Panc1 (cell line): Measurements from ENCODE around the gene ISY1. TPM values are rescaled to one million over a fixed set of nuclear protein-coding genes. Genes with fewer than 3 reads are reported as not detected.

Experiments used
- ATAC-seq: fragments of 200-7000 bp; cut with Tn5 transposase; 2 replicates; pipeline ENCODE4 v1.9.1; 2020; ENCODE audit warnings: mild to moderate bottlenecking, moderate library complexity
- BruUV-seq: library from RNA; stranded (reverse); fragments of 400-500 nt; replicated peaks from 2 replicates; lab custom pipeline; 2021; lab: Mats Ljungman, UMichigan
- CTCF ChIA-PET: fragments of 300-600 bp; sonication (Branson Sonifier 250); formaldehyde crosslinking; loops from one replicate; lab custom pipeline; 2022; ENCODE audit warnings: antibody characterized with exemption; lab: Charles Lee
- POLR2A ChIA-PET: fragments of 300-600 bp; sonication (Branson Sonifier 250); formaldehyde crosslinking; loops from one replicate; lab custom pipeline; 2022; ENCODE audit warnings: antibody characterized with exemption; lab: Charles Lee
- DNase-seq: peaks from one replicate; pipeline ENCODE4 v3.0.0-alpha.2; 2010; ENCODE audit warnings: low read depth, low spot score
- H3K27ac ChIP-seq: 2 replicates; pipeline ENCODE4 v1.5.1; 2011; ENCODE audit warnings: mild to moderate bottlenecking, low read length, inconsistent platforms
- H3K27me3 ChIP-seq: fragments of 200-500 bp; sonication (Bioruptor generic); 2 replicates; pipeline ENCODE4 v1.6.0; 2014; ENCODE audit warnings: low read length, inconsistent platforms; ENCODE audit not compliant: control insufficient read depth, insufficient read depth
- H3K36me3 ChIP-seq: fragments of 200-500 bp; sonication (Bioruptor generic); 2 replicates; pipeline ENCODE4 v1.5.1; 2014; ENCODE audit warnings: inconsistent platforms, mild to moderate bottlenecking, low read length, moderate library complexity; ENCODE audit not compliant: control insufficient read depth, insufficient read depth
- H3K4me1 ChIP-seq: 2 replicates; pipeline ENCODE4 v1.5.1; 2011; ENCODE audit warnings: inconsistent platforms, mild to moderate bottlenecking, low read length, moderate library complexity; ENCODE audit not compliant: control insufficient read depth, insufficient read depth
- H3K4me3 ChIP-seq, 2 experiments: 2 replicates each; pipeline ENCODE4 v1.5.1; 2011 to 2012; ENCODE audit warnings: low read depth in 2 of 2, low read length in 2 of 2, mild to moderate bottlenecking in 2 of 2, inconsistent platforms in 1 of 2, moderate library complexity in 1 of 2
- H3K9me3 ChIP-seq: fragments of 200-500 bp; sonication (Bioruptor generic); 2 replicates; pipeline ENCODE4 v1.5.1; 2014; ENCODE audit warnings: low read depth, mild to moderate bottlenecking, inconsistent platforms, low read length, moderate library complexity; ENCODE audit not compliant: control insufficient read depth, insufficient read depth
- CTCF ChIP-seq: fragments of 450-650 bp; IDR thresholded peaks from 2 replicates; pipeline ENCODE4 v1.5.1; 2017; ENCODE audit warnings: mild to moderate bottlenecking
- POLR2AphosphoS5 ChIP-seq: IDR thresholded peaks from 2 replicates; pipeline ENCODE4 v1.6.1; 2012; ENCODE audit warnings: mild to moderate bottlenecking, low read depth, low read length, moderate library complexity
- SIN3A ChIP-seq: IDR thresholded peaks from 2 replicates; pipeline ENCODE4 v1.6.1; 2012; ENCODE audit warnings: low read depth, mild to moderate bottlenecking, low read length, moderate library complexity, borderline replicate concordance; ENCODE audit not compliant: insufficient read depth
- TCF7L2 ChIP-seq: IDR thresholded peaks from 2 replicates; pipeline ENCODE4 v1.6.1; 2011; ENCODE audit warnings: mild to moderate bottlenecking, low read depth, low read length, inconsistent platforms
- in situ Hi-C: cut with HindIII; loops from 2 replicates; pipeline ENCODE4 v1.10.0; 2016; ENCODE audit warnings: low sequenced_read_pairs, low pct_unique_long_range_greater_than_20kb
- intact Hi-C: fragments of 100-400 bp; cut with micrococcal nuclease; formaldehyde crosslinking; loops from one replicate; pipeline ENCODE4 v1.10.0; 2022; ENCODE audit not compliant: unreplicated experiment
- total RNA-seq: library from RNA; stranded (reverse); gene quantifications from one replicate; pipeline ENCODE4 v1.2.1, GENCODE V29; 2021; ENCODE audit not compliant: unreplicated experiment
- TF ChIP-seq, protein P1 (sequence below), 2 experiments: IDR thresholded peaks; 2 replicates each; pipeline ENCODE4 v1.6.1; 2011 to 2012; ENCODE audit warnings: low read depth in 2 of 2, control low read depth in 1 of 2, low read length in 1 of 2, mild to moderate bottlenecking in 1 of 2, moderate library complexity in 1 of 2; ENCODE audit not compliant: insufficient read depth in 1 of 2

ISY1 gene
- total RNA-seq, 1 experiment from 2014 or later, result 45.7 TPM

- intact Hi-C loops (no loop called here), in situ Hi-C loops (no loop called here)
- H3K27ac ChIP-seq, result peak overlapping the region; percentile 91
- DNase-seq, result no peak
- ATAC-seq, result no peak
- ChIA-PET CTCF (no interaction called here), POLR2A (no interaction called here)
- H3K36me3 ChIP-seq, result no peaks in the 10 kb centered on the region; the same call in 1 of the 2 replicates
- H3K9me3 ChIP-seq, result no peaks in the 10 kb centered on the region
- no TSS peak for BruUV-seq
- H3K4me3 ChIP-seq, result no peak overlapping the region
- TF ChIP-seq, protein P1, sequence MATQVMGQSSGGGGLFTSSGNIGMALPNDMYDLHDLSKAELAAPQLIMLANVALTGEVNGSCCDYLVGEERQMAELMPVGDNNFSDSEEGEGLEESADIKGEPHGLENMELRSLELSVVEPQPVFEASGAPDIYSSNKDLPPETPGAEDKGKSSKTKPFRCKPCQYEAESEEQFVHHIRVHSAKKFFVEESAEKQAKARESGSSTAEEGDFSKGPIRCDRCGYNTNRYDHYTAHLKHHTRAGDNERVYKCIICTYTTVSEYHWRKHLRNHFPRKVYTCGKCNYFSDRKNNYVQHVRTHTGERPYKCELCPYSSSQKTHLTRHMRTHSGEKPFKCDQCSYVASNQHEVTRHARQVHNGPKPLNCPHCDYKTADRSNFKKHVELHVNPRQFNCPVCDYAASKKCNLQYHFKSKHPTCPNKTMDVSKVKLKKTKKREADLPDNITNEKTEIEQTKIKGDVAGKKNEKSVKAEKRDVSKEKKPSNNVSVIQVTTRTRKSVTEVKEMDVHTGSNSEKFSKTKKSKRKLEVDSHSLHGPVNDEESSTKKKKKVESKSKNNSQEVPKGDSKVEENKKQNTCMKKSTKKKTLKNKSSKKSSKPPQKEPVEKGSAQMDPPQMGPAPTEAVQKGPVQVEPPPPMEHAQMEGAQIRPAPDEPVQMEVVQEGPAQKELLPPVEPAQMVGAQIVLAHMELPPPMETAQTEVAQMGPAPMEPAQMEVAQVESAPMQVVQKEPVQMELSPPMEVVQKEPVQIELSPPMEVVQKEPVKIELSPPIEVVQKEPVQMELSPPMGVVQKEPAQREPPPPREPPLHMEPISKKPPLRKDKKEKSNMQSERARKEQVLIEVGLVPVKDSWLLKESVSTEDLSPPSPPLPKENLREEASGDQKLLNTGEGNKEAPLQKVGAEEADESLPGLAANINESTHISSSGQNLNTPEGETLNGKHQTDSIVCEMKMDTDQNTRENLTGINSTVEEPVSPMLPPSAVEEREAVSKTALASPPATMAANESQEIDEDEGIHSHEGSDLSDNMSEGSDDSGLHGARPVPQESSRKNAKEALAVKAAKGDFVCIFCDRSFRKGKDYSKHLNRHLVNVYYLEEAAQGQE (IDR thresholded peaks at IDR 0.05; ENCODE audit: insufficient read depth in 1 of 2, low read depth in 2 of 2, low read length in 1 of 2), result no peak
- TF ChIP-seq CTCF (no peak), POLR2AphosphoS5 (no peak), TCF7L2 (no peak), SIN3A (no peak)
- peaks cover 39% of the 10 kb centered on the region for H3K4me1 ChIP-seq
- no peaks in the 10 kb centered on the region for H3K27me3 ChIP-seq
Observed at GRCh38 chr3:129118745-129119144, 42.1 kb downstream of the ISY1 start.

- ChIA-PET POLR2A (interaction anchor here (0.7 kb wide), 1 partner anchor 124 kb away, joined by 3 read pairs; no protein-coding TSS in a partner anchor), CTCF (no interaction called here)
- ATAC-seq (no peak), DNase-seq (no peak)
- Histone ChIP-seq H3K9me3 (no peaks in the 10 kb centered on the region), H3K27ac (peak overlapping the region; percentile 2; the same call in 1 of the 2 replicates), H3K27me3 (no peaks in the 10 kb centered on the region), H3K36me3 (no peaks in the 10 kb centered on the region; the same call in 1 of the 2 replicates), H3K4me3 (no peak overlapping the region), H3K4me1 (peaks cover 39% of the 10 kb centered on the region)
- intact Hi-C loops (no loop called here), in situ Hi-C loops (no loop called here)
- no TSS peak for BruUV-seq
- TF ChIP-seq SIN3A, result no peak
- TF ChIP-seq, protein P1 (IDR thresholded peaks at IDR 0.05; ENCODE audit: insufficient read depth in 1 of 2, low read depth in 2 of 2, low read length in 1 of 2), result no peak
- no peak for TF ChIP-seq POLR2AphosphoS5
- TF ChIP-seq CTCF, result no peak
- TF ChIP-seq TCF7L2, result no peak
Observed at GRCh38 chr3:129117134-129117533, 43.7 kb downstream of the ISY1 start.
